ENCODE results near the gene ZNF790.
"Not testable (repeated sequence)": the region's sequence is repeated elsewhere in the genome, so short reads cannot be mapped to it uniquely, and the experiment has no call there.

The ZNF790 gene

DNA sequence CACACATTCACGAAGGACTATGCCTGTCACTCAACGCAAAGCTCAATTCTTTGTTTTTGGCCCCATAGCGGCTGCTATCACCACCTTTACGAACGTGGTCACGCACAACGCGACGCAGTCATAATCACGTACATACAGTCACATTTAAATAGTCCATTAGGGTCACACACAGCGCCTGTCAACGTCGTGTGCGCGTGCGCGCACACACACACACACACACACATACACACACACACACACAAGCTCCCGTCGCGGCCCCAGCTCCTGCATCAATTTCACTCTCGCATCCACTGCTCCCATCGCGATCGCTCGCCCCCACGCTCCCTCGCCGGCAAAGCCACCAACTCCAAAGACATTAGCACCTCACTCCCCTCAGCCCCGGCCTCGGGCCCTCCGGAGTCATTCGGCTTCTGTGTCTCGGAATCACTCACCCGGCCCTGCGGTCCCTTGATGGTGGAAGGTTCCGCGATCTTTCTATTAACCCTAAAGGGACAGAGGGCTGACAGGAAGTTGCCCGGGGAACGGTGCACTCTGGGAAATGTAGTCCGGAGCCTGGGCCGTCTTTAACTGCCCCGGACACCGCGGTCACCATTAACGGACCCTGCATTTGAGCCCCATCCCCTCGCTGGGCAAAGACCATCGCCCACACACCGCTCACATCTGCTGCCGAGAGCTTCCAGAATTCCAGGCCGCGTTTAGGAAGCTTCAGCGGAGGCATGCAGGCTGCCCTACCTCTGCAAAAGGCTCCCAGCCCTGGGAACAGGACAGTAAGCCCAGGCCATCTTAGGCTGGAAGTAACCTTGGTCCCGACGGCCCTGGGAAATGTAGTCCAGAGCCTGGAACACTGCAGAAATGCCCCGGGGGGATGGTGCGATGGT is at the start of gene ZNF790:
ZNF790 (minus strand) TSS at position 482 of the 878 bp plus-strand sequence. CDS start 12,768 bp downstream, outside the sequence.
- peak; percentile 48 for DNase-seq

GRCh38 chr19:36876993-36877938 is 39.1 kb upstream of the ZNF790 start:
- no peak for DNase-seq

- no peak for DNase-seq
Observed at GRCh38 chr19:36851898-36852297, 13.7 kb upstream of the ZNF790 start.

DNA sequence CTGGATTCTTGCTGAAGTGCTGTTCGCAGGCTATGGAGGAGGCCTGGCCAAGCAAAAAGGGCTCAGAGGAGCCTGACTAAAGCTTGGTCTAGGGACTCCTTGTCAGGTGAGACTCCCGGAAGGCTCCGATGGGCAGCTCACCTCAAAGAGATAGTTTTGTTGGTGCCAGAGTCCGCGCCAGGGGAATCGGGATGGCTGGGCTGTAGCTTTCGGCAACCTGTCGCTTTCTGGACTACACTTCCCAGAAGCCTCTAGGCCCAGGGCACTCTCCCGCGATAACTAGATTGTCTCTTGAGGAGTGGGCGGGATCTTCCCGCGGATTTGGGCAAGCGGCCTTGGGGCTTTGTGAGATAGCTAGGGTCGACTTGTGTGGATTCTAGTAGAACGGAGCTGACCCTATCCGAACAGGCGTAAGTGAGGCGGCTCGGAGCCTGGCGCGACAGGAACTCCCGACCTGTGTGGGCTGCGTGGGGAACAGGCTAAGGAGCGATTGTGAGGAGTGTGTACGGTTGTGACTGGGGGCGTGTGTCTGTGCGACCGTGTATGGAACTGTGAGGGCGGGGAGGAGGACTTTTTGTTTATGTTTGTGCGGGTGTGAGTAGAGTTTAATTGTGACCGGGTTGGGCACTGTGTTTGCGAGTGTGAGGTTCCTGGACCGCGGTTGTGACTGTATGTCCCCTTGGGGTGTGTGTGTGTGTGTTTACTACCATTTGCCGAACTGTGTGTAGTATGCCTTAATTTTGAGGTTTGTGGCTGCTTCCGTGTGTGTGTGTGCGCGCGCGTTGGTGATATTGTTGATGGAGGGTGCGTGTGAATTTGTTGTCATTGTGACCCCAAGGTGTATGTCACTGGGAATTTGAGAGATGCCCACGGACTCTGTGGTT is 12.6 kb upstream of the ZNF790 start, which contains the start of gene ZNF345:
ZNF345 (plus strand) TSS at position 318 of the 884 bp plus-strand sequence. CDS start 25,955 bp downstream, outside the sequence.
- peak; percentile 93 for DNase-seq

DNA sequence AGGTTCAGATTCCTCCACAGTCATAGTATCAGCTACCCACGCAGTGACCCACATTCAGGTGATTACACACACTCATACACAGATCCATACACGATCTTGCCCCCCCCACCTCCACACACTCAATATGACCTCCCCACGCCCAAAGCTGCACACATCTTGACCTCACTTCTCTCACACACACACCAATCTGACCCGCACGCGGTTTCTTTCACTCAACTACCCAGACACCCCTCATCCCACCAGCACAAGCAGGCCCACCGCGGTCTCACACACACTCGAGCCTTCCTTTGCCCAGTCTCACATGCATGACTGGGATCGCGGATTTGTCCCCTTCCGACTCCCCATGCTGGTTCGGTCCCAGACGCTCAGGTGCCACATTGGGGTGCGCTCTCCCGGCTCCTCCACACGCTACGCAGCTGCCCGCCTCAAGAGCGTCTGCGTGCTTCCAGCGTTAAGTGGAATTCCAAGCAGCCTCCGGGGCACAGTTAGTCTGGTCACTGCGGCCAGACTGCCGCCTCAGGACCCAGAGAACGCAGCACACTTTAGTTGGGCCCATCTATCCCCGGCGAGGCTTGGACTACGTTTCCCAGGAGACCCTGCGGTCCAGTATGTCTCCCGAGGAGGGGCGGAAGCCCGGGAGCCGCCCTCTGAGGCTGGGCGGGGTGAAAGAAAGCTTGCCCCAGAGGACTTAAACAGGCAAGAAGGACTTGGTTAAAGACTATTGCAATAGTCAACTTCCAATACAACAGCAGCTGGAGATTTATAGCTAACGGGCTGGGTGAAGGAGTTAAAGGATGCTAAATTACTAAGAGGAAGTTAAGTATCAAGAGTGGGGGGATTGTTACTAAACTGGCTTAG is 11.7 kb upstream of the ZNF790 start:
- DNase-seq: peak; percentile 81

GRCh38 chr19:36847968-36848367 is 9.8 kb upstream of the ZNF790 start:
- no peak for DNase-seq

DNA sequence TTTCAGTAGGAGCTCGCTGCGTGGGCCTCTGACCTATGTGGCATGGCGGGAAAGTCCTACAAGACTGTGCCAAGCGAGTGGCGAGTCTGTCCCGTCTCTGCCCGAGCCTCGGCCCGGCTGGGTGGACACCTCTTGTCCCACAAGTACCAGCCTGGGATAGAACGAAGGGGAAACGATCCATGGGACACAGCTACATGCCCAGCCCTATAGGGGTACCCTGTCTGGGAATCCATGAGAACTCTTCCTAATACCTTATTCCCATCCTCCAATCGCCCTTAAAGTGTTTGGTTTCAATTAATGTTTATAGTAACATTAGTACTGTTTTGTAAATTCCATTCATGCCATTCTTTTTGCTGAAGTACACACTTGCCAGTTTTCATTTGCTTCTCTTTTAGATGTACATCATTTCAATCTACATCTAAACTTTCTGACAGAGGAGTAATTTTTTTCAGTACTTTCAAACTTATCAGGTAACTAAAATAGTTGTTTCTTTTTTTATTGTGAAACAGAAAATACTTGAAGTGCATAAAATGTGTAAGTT is 667 bp upstream of the ZNF790 start:
- DNase-seq: no peak

- no peak for DNase-seq
Observed at GRCh38 chr19:36837176-36837905, 846 bp downstream of the ZNF790 start.

DNA sequence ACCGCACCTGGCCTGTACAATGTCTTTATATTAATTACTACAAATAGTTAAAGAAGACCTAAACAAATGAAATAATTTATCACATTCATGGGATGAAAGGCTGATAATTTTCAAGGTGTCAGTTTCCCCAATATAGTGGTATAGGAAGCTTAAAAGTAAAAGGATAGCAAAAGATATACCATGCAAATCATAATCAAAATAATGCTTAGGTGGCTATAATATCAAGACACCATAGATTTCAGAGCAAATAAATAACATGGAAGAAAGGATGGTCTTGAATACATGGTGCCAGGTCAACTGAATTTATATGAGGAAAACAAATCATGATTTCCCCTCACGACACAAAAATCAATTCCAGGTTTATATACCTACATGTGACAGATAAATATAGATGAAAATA is 4.8 kb downstream of the ZNF790 start:
- DNase-seq: no peak

- DNase-seq: no peak
Observed at GRCh38 chr19:36821758-36822157, 16.4 kb downstream of the ZNF790 start.

- no peak for DNase-seq
Observed at GRCh38 chr19:36819130-36819630, 19.0 kb downstream of the ZNF790 start.

DNA sequence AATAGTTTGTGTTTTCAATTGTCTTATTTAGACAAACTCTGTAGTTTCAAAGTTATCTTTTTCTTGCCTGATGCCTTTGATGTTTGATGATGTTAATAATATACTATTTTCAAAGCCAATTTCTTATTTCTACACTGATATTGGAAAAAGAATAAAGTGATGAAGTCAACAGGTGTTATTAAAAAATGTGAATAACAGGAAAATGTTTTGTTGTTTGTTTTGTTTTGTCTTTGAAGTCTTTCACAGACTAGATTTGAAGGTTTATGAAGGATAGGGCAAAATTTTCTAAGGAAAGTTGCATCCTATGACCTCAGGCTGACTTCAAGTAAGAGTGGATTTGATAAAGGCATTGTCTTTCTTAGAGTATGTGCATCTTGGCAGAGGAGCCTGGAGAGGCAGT is 31.2 kb downstream of the ZNF790 start:
- DNase-seq: no peak

- DNase-seq: no peak
Observed at GRCh38 chr19:36805364-36805763, 32.8 kb downstream of the ZNF790 start.

GRCh38 chr19:36797786-36798108 is 40.4 kb downstream of the ZNF790 start:
- DNase-seq: no peak

DNA sequence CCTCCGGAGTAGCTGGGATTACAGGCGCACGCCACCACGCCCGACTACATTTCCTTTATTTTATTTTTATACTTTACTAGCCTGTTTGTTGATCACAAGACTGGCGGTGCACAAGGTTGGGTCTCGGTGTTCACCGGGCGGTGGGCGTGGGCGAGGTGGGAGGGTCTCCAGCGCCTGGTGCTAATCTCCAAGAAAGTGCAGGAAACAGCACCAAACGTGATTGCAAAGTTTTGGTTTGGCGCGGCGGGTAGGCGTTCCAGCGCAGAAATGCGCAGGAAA is 41.5 kb downstream of the ZNF790 start:
- no peak for DNase-seq

DNA sequence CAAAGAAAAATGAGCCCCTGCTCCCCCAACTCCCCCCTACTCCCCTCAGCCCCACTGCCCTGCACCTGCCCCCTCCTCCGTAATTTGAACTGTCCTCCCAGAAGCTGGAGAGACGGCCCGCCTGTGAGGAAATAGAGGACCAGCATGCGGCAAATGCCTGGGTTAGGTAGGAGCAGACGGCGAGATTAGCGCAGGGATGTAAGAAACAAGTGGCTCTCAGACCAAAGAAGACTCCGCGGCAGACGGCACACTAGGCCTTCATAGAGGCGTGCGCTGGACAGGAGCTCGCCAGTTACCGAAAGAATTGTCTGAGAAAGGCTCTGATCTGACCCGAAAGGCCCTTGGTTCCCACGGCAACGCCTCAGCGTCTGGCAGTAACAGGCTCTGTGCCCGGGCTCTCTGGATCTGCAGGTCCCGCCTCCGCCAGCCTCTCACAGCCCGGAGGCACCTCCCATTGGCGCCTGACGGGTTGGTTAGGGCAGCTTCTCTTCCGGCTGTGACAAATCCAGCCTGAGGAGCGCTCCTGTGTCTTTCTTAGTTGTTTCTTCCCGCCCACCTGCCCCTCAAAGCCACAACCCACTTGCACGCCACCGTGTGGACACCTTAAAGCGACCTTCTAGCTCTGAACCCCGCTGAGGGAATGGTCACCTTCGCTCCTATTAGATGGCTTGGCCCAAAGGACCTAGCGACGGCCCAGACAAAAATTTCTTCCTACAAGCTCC is 46.6 kb downstream of the ZNF790 start:
- not testable (repeated sequence) for DNase-seq

DNA sequence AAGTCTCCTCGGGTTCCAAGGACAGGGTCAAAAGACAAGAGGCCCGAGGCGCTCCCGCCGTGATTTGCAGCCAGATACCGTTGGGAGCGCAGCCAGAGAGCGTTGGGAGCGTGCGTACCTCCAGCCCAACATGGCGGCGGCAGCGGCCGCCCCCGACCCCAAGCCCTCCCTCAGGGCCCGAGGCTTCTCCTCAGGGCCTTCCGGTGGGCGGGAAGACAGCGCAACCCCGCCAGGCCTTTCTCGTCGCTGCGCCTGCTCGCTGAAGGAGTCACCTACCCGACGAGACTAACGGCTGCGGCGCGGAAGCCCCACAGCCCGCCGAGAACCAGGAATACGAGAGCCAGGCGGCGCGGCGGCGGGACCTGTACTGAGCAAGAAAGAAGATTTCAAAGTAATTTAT is 62.4 kb downstream of the ZNF790 start:
- DNase-seq: no peak

DNA sequence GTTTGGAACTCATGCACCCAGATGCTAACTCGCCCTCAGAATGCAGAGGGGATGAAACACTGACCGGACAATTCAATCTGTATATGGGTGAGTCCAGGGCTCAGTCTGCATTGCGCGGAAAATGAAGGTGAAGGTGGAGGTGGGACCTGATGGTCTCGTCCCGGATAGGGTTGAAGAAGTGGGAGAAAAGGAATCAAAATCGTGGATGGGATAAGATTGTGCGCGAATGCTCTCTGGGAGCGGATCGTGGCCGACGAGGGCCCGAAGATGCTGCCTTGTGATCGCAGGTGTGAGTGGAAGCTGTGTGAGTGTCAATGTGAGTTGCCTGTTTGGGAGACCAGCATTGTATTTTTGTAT is 65.0 kb downstream of the ZNF790 start:
- no peak for DNase-seq

DNA sequence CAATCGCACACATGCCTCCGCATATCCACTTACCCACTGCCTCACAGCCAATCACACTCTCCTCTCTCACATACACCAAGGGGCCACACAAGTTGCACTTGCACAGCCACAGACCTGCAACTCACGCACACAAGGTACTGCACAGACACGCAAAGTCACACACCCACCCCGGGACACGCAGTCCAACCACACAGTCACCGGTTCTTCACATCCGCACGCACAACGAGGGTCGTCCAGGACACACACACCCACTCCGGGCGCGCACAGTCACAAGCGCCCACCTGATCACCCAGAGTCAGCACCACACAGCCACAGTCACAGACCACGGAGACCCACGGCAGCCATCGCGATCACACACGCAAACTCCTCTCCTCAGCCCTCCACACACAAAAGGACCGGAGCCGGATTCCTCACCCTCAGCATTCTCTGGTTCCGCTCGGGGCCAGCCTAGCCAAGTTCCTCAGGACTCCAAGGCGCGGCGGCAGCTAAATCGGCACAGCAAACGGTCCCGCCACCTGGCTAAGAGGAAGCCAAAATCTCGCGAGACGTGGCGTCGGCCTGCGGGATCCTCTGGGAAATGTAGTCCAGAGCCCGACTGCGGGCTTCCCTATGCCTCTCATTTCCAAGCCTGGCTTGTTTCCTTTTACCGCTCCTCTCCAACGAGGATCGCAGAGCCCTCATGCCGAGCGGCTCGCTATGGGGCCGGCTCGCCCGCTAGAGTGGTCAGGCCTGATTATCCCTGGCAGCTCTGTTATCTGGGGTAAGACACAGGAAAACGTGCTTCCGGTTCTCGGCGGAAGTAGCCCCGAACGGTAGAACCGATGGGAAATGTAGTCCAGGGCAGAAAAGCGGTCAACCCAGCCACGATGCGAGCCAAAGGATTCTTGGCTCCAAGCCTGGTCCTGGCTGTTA is 65.6 kb downstream of the ZNF790 start, which contains the start of gene ZNF850:
ZNF850 (minus strand) TSS at position 497 of the 912 bp plus-strand sequence. CDS start 10,201 bp downstream, outside the sequence.
- peak; percentile 90 for DNase-seq
